NCI-H146 treated with DMSO at 0.1 percent for 48 hours (cell line): ENCODE results near the gene TBCD.

Experiments
- DNase-seq: peaks from one replicate; lab custom pipeline; 2025; ENCODE audit not compliant: unreplicated experiment; lab: John Stamatoyannopoulos, UW

Gene TBCD

GRCh38 chr17:82868715-82869131 lies 116.9 kb downstream of the TBCD start:
- no peak for DNase-seq

GRCh38 chr17:82869536-82869935 lies 117.7 kb downstream of the TBCD start:
- no peak for DNase-seq

- DNase-seq: no peak
Observed at GRCh38 chr17:82870091-82870491, 118.2 kb downstream of the TBCD start.

- no peak for DNase-seq
Observed at GRCh38 chr17:82870541-82870940, 118.7 kb downstream of the TBCD start.

GRCh38 chr17:82871056-82871775 lies 119.4 kb downstream of the TBCD start:
- DNase-seq: no peak

GRCh38 chr17:82871776-82872561 lies 120.1 kb downstream of the TBCD start:
- no peak for DNase-seq

- DNase-seq: no peak
Observed at GRCh38 chr17:82872591-82873520, 121.0 kb downstream of the TBCD start.

GRCh38 chr17:82873521-82873920 lies 121.7 kb downstream of the TBCD start:
- DNase-seq: no peak

- DNase-seq: no peak
Observed at GRCh38 chr17:82874011-82874835, 122.4 kb downstream of the TBCD start.

GRCh38 chr17:82875407-82875856 lies 123.6 kb downstream of the TBCD start:
- no peak for DNase-seq

GRCh38 chr17:82876149-82876548 lies 124.3 kb downstream of the TBCD start:
- DNase-seq: no peak

- DNase-seq: no peak
Observed at GRCh38 chr17:82876602-82877379, 124.9 kb downstream of the TBCD start.

- no peak for DNase-seq
Observed at GRCh38 chr17:82878527-82878926, 126.7 kb downstream of the TBCD start.

- DNase-seq: no peak
Observed at GRCh38 chr17:82879241-82879640, 127.4 kb downstream of the TBCD start.

- DNase-seq: no peak
Observed at GRCh38 chr17:82880620-82881323, 128.9 kb downstream of the TBCD start.

- no peak for DNase-seq
Observed at GRCh38 chr17:82881324-82881823, 129.5 kb downstream of the TBCD start.

GRCh38 chr17:82881900-82882714 lies 130.2 kb downstream of the TBCD start:
- DNase-seq: no peak
